H1 (cell line): ENCODE data around the gene CASZ1. TPM values are rescaled to one million over a fixed set of nuclear protein-coding genes. Genes with fewer than 3 reads are reported as not detected.
A peak's percentile ranks its signal among the peaks of the same experiment; 100 is the strongest.

Source experiments
- CTCF ChIA-PET: fragments of 300-600 bp; sonication (Branson Sonifier 250); formaldehyde crosslinking; loops from one replicate; lab custom pipeline; 2021; ENCODE audit not compliant: partially characterized antibody; lab: Charles Lee
- POLR2A ChIA-PET: fragments of 300-600 bp; sonication (Branson Sonifier 250); formaldehyde crosslinking; loops from one replicate; lab custom pipeline; 2021; ENCODE audit warnings: inconsistent platforms; ENCODE audit not compliant: partially characterized antibody; lab: Charles Lee
- DNase-seq, 2 experiments: peaks; one replicate each; pipeline versions ENCODE4 v3.0.0 to v3.0.0-alpha.2; 2010 to 2022; ENCODE audit warnings: low spot score in 2 of 2, low read depth in 1 of 2, mixed read lengths in 1 of 2
- FAIRE-seq: peaks from 2 replicates; lab custom pipeline; 2011; peaks lifted over from hg19 to GRCh38; lab: Jason Lieb, UNC
- H2AFZ ChIP-seq: 2 replicates; pipeline ENCODE4 v1.8.1; 2012; ENCODE audit warnings: low read length, inconsistent platforms
- H2AK5ac ChIP-seq: 2 replicates; pipeline ENCODE4 v1.6.1; 2013; ENCODE audit warnings: low read depth, low read length
- H2BK120ac ChIP-seq: replicated peaks from 2 replicates; pipeline ENCODE3; 2013; ENCODE audit warnings: low read depth, low read length, inconsistent platforms
- H2BK12ac ChIP-seq: 2 replicates; pipeline ENCODE4 v1.6.1; 2013; ENCODE audit warnings: low read depth, low read length
- H2BK15ac ChIP-seq: 2 replicates; pipeline ENCODE4 v1.6.1; 2013; ENCODE audit warnings: low read length
- H2BK20ac ChIP-seq: 2 replicates; pipeline ENCODE4 v1.6.1; 2013; ENCODE audit warnings: low read length
- H2BK5ac ChIP-seq: 2 replicates; pipeline ENCODE4 v1.6.1; 2013; ENCODE audit warnings: low read depth, low read length
- H3K14ac ChIP-seq: 2 replicates; pipeline ENCODE4 v1.6.1; 2013; ENCODE audit warnings: inconsistent platforms; ENCODE audit not compliant: insufficient read length
- H3K18ac ChIP-seq: 2 replicates; pipeline ENCODE4 v1.6.1; 2013; ENCODE audit warnings: low read length; ENCODE audit errors: extremely low read depth
- H3K23ac ChIP-seq: 2 replicates; pipeline ENCODE4 v1.6.1; 2013; ENCODE audit warnings: inconsistent platforms; ENCODE audit not compliant: insufficient read length
- H3K23me2 ChIP-seq: 2 replicates; pipeline ENCODE4 v1.6.1; 2013; ENCODE audit warnings: low read depth, low read length
- H3K27ac ChIP-seq: 2 replicates; pipeline ENCODE4 v1.6.1; 2011; ENCODE audit warnings: low read depth, low read length, inconsistent platforms
- H3K27me3 ChIP-seq, 4 experiments: replicated peaks in 1 of 4; 1 replicate in 1 of 4; 2 replicates in 3 of 4; pipeline versions ENCODE4 v1.6.1 to v1.8.1; 2011 to 2013; ENCODE audit warnings: low read length in 3 of 4, mild to moderate bottlenecking in 3 of 4, inconsistent platforms in 2 of 4, mixed read lengths in 2 of 4, moderate library complexity in 1 of 4; ENCODE audit not compliant: control insufficient read depth in 3 of 4, insufficient read depth in 3 of 4; ENCODE audit errors: extremely low read depth in 1 of 4
- H3K36me3 ChIP-seq, 4 experiments: 2 replicates each; pipeline versions ENCODE4 v1.6.1 to v1.8.1; 2011 to 2013; ENCODE audit warnings: mild to moderate bottlenecking in 4 of 4, low read length in 3 of 4, moderate library complexity in 2 of 4, control low read depth in 1 of 4, inconsistent platforms in 1 of 4; ENCODE audit not compliant: insufficient read depth in 4 of 4, control insufficient read depth in 2 of 4
- H3K4ac ChIP-seq: replicated peaks from 2 replicates; pipeline ENCODE3; 2013; ENCODE audit warnings: low read length, low read depth, mixed read lengths, inconsistent platforms; ENCODE audit not compliant: insufficient read length
- H3K4me1 ChIP-seq, 4 experiments: replicated peaks in 1 of 4; 1 replicate in 1 of 4; 2 replicates in 3 of 4; pipeline versions ENCODE4 v1.6.1 to v1.8.1; 2011 to 2013; ENCODE audit warnings: low read length in 3 of 4, inconsistent platforms in 2 of 4, mixed read lengths in 1 of 4; ENCODE audit not compliant: insufficient read depth in 4 of 4, control insufficient read depth in 3 of 4
- H3K4me2 ChIP-seq, 2 experiments: 2 replicates each; pipeline versions ENCODE4 v1.6.1 to v1.8.1; 2011 to 2013; ENCODE audit warnings: low read depth in 2 of 2, low read length in 2 of 2, control low read depth in 1 of 2, inconsistent platforms in 1 of 2, mild to moderate bottlenecking in 1 of 2; ENCODE audit not compliant: insufficient read depth in 1 of 2
- H3K4me3 ChIP-seq, 4 experiments: fragments of 200-600, 300-600 bp in 1 of 4; sonication (generic), shearing (Covaris generic), sonication (Bioruptor Twin) in 1 of 4; 2 replicates each; pipeline versions ENCODE4 v1.5.1 to v1.8.1; 2011 to 2016; ENCODE audit warnings: low read length in 4 of 4, low read depth in 3 of 4, control low read depth in 2 of 4, inconsistent platforms in 2 of 4, mild to moderate bottlenecking in 2 of 4, mixed read lengths in 1 of 4, moderate library complexity in 1 of 4; ENCODE audit not compliant: insufficient read depth in 2 of 4; ENCODE audit errors: extremely low read depth in 1 of 4
- H3K56ac ChIP-seq: replicated peaks from 2 replicates; pipeline ENCODE3; 2013; ENCODE audit warnings: low read depth, mild to moderate bottlenecking, mixed read lengths, low read length, inconsistent platforms; ENCODE audit not compliant: insufficient read length
- H3K79me1 ChIP-seq: 2 replicates; pipeline ENCODE4 v1.6.1; 2013; ENCODE audit warnings: low read depth, low read length, control low read depth
- H3K79me2 ChIP-seq, 2 experiments: 2 replicates each; pipeline versions ENCODE4 v1.6.1 to v1.8.1; 2012 to 2013; ENCODE audit warnings: low read length in 2 of 2, mild to moderate bottlenecking in 2 of 2, inconsistent platforms in 1 of 2; ENCODE audit not compliant: insufficient read depth in 2 of 2, control insufficient read depth in 1 of 2
- H3K9ac ChIP-seq, 4 experiments: replicated peaks in 1 of 4; 1 replicate in 1 of 4; 2 replicates in 3 of 4; pipeline versions ENCODE4 v1.6.1 to v1.8.1; 2011 to 2013; ENCODE audit warnings: low read depth in 3 of 4, low read length in 3 of 4, control low read depth in 2 of 4, mild to moderate bottlenecking in 2 of 4, moderate library complexity in 2 of 4, inconsistent platforms in 1 of 4; ENCODE audit errors: extremely low read depth in 1 of 4
- H3K9me3 ChIP-seq, 2 experiments: 2 replicates each; pipeline versions ENCODE4 v1.6.1 to v1.8.1; 2012 to 2013; ENCODE audit warnings: mild to moderate bottlenecking in 2 of 2, moderate library complexity in 2 of 2, control low read depth in 1 of 2, inconsistent platforms in 1 of 2, low read depth in 1 of 2, low read length in 1 of 2, mixed read lengths in 1 of 2; ENCODE audit not compliant: insufficient read depth in 2 of 2
- H4K20me1 ChIP-seq, 2 experiments: replicated peaks in 1 of 2; 2 replicates each; pipeline versions ENCODE3 to v1.8.1; 2011 to 2013; ENCODE audit warnings: inconsistent platforms in 2 of 2, low read length in 2 of 2, mild to moderate bottlenecking in 1 of 2; ENCODE audit not compliant: insufficient read depth in 2 of 2, control insufficient read depth in 1 of 2
- H4K5ac ChIP-seq: 2 replicates; pipeline ENCODE4 v1.6.1; 2013; ENCODE audit warnings: low read length, low read depth, mixed read lengths, inconsistent platforms; ENCODE audit not compliant: insufficient read length
- H4K8ac ChIP-seq: 2 replicates; pipeline ENCODE4 v1.8.0; 2013; ENCODE audit warnings: mild to moderate bottlenecking, moderate library complexity, low read length, inconsistent platforms; ENCODE audit not compliant: insufficient read depth; ENCODE audit errors: extremely low read depth
- H4K91ac ChIP-seq: replicated peaks from 2 replicates; pipeline ENCODE3; 2013; ENCODE audit warnings: low read length, mixed read lengths, inconsistent platforms; ENCODE audit not compliant: insufficient read length
- CHD1 ChIP-seq: IDR thresholded peaks from 2 replicates; pipeline ENCODE4 v1.6.1; 2012; ENCODE audit warnings: low read depth, low read length, improper control_type of control experiment
- EGR1 ChIP-seq: IDR thresholded peaks from 2 replicates; pipeline ENCODE4 v1.6.1; 2011; ENCODE audit warnings: low read depth, low read length, borderline replicate concordance
- GTF2F1 ChIP-seq: IDR thresholded peaks from 2 replicates; pipeline ENCODE4 v1.6.1; 2012; ENCODE audit warnings: low read depth, low read length, improper control_type of control experiment, borderline replicate concordance
- HDAC6 ChIP-seq: IDR thresholded peaks from one replicate; pipeline ENCODE4 v1.7.1; 2012; ENCODE audit warnings: low read depth, mild to moderate bottlenecking, inconsistent platforms, low read length, moderate library complexity
- RAD21 ChIP-seq, 2 experiments: IDR thresholded peaks in 1 of 2; conservative IDR thresholded peaks in 1 of 2; 2 replicates each; pipeline ENCODE4 v1.6.1; 2011; ENCODE audit warnings: low read depth in 2 of 2, low read length in 2 of 2, improper control_type of control experiment in 1 of 2, inconsistent platforms in 1 of 2, mild to moderate bottlenecking in 1 of 2, moderate library complexity in 1 of 2
- RNF2 ChIP-seq: fragments of 200-900, 300-1000 bp; sonication (generic); IDR thresholded peaks from 2 replicates; pipeline ENCODE4 v1.7.1; 2016; ENCODE audit warnings: borderline replicate concordance, low read depth, mild to moderate bottlenecking, antibody characterized with exemption, low read length; ENCODE audit not compliant: poor library complexity, severe bottlenecking; ENCODE audit errors: missing control alignments
- RXRA ChIP-seq: IDR thresholded peaks from 2 replicates; pipeline ENCODE4 v1.6.1; 2011; ENCODE audit warnings: low read depth, mild to moderate bottlenecking, low read length, moderate library complexity; ENCODE audit not compliant: insufficient read depth
- SAP30 ChIP-seq: fragments of 300-600 bp; sonication (generic); IDR thresholded peaks from 2 replicates; pipeline ENCODE4 v1.7.1; 2012; ENCODE audit warnings: low read length, moderate library complexity, mild to moderate bottlenecking, inconsistent platforms; ENCODE audit not compliant: insufficient read depth, insufficient replicate concordance
- TAF1 ChIP-seq: IDR thresholded peaks from 2 replicates; pipeline ENCODE4 v1.6.1; 2011; ENCODE audit warnings: mild to moderate bottlenecking, low read depth, low read length
- WGBS, 2 experiments: shearing (Covaris generic) in 1 of 2; methylation state at CpG; one replicate each; pipeline versions ENCODE4 v1.1.6 to v1.1.7; 2013 to 2015; ENCODE audit warnings: low lambda C conversion rate in 2 of 2, mixed read lengths in 2 of 2, inconsistent platforms in 1 of 2, low coverage in 1 of 2, missing lambda C conversion rate in 1 of 2; ENCODE audit not compliant: insufficient replicate concordance in 2 of 2, insufficient coverage in 1 of 2, insufficient read length in 1 of 2; ENCODE audit errors: extremely low coverage in 1 of 2, missing lambda C conversion rate in 1 of 2; 5-methylcytosine and 5-hydroxymethylcytosine counted together
- polyA plus RNA-seq, 7 experiments: library from polyadenylated mRNA; depleted of rRNA in 3 of 7; stranded (reverse) in 5 of 7; unstranded in 2 of 7; fragments of >200 nt in 5 of 7; fragments of 200-250 nt in 2 of 7; gene quantifications; 1 replicate in 5 of 7; 2 replicates in 1 of 7; 4 replicates in 1 of 7; pipeline versions ENCODE4 v1.2.1 to v1.2.3, GENCODE V29; 2011 to 2013; ENCODE audit warnings: missing spikeins in 2 of 7, mixed read lengths in 2 of 7
- total RNA-seq: library from RNA; stranded (reverse); fragmentation: NEBNext Ultra II Directional; extraction: Animal tissue kit (Norgen Biotek cat#: 25700); gene quantifications from 2 replicates; pipeline ENCODE4 v1.2.1, GENCODE V29; 2021

The CASZ1 gene
- total and polyA plus RNA-seq, 2 of the 8 experiments (the other 6 are each of a cell fraction or from before 2014, with no cell fraction given) = 4.4 to 7.7 TPM

DNA sequence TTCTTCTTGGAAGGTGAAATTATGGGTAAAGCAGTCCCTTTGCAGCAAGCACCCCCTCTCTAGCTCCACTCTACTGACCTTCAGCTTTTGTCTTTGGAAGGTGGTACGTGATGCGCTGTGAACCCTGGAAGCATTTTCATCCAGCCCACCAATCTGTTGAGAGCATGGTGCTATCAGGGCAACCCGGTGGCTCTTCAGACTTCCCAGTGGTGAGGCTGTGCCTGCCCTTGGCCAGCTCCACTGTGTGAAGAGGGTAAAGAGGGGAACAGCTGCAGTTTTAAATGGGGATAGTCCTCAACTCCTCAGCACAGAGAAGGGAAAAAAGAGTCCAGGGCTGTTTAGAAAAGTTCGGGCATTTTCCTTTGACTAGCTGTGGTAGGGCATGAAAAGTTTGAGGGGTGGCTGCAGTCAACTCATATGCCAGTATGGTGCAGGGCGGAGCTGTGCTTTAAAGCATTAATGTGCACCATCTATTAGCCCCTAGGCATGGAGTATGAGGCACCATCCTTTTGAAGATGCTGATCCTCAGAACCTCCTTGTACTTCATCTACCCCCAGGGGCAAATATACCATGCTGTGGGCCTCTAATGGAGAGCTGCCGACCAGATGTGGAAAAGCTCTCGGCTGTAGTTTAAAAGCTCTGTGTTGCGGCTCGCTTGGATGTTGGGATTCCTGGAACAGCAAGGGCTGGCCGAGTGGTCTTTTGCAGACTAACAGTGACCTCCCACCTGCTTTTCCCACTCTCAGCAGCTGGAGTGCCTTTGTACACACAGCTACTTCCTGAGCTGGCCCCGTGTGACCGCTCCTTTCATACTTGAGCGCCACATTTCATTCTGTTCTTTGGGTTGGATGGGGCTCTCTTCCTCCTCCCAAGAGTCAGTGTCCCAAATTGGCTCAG, 198.7 kb downstream of the CASZ1 start:
- Histone ChIP-seq H2BK20ac (no peak overlapping the region), H3K18ac (no peak overlapping the region), H2AK5ac (no peak overlapping the region), H2BK5ac (0 out of 2 replicates have a peak overlapping the region, but pooled peaks have one; percentile 49), H3K4me3 (no peak overlapping the region), H2BK15ac (no peak overlapping the region), H3K79me2 (no peaks in the 10 kb centered on the region), H4K91ac (no peak overlapping the region), H3K4ac (no peak overlapping the region), H2BK120ac (no peak overlapping the region), H3K56ac (no peak overlapping the region), H2BK12ac (no peak overlapping the region), H3K23ac (no peak overlapping the region), H3K14ac (no peak overlapping the region), H3K23me2 (no peaks in the 10 kb centered on the region), H3K9ac (no peak overlapping the region), H4K8ac (no peak overlapping the region), H4K5ac (no peak overlapping the region), H3K4me2 (no peak overlapping the region), H2AFZ (no peak overlapping the region), H3K36me3 (no peaks in the 10 kb centered on the region; a peak in 1 of 8 replicates), H3K4me1 (peaks cover 1 to 11% (median 6%) of the 10 kb centered on the region in 4 experiments), H3K27ac (no peak overlapping the region), H3K27me3 (no peaks in the 10 kb centered on the region), H3K9me3 (no peaks in the 10 kb centered on the region), H3K79me1 (no peaks in the 10 kb centered on the region), H4K20me1 (peaks cover 0 to 1% of the 10 kb centered on the region in 2 experiments)
- 93% methylated on average over 13 of the region's 13 CpGs; no CpG with 5 or more reads in 1 of the 2 experiments for WGBS, 2 experiments
- DNase-seq (no peak), FAIRE-seq (no peak)
- POLR2A ChIA-PET = interaction anchor here (0.6 kb wide), 1 partner anchor 900 kb away, joined by 3 read pairs; no protein-coding TSS in a partner anchor
- CTCF ChIA-PET = interaction anchor here (0.7 to 1.5 kb wide), 7 partner anchors 14 to 262 kb away, joined by 3 to 5 read pairs (median 3); no protein-coding TSS in a partner anchor
- TF ChIP-seq CHD1 = no peak
- TF ChIP-seq SAP30 = no peak
- TF ChIP-seq EGR1 = no peak
- TF ChIP-seq RNF2 = no peak
- TF ChIP-seq RAD21 (IDR thresholded peaks at IDR 0.05 in 1 of 2, conservative IDR thresholded peaks at IDR 0.05 in 1 of 2; ENCODE audit: low read depth in 2 of 2, low read length in 2 of 2) = no peak
- no peak for TF ChIP-seq TAF1
- no peak for TF ChIP-seq HDAC6
- no peak for TF ChIP-seq RXRA
- no peak for TF ChIP-seq GTF2F1
